Lower lobe of right lung (tissue), 2 donors: ENCODE data around the gene STEAP1B. TPM values are rescaled to one million over a fixed set of nuclear protein-coding genes. Genes with fewer than 3 reads are reported as not detected.
"Not testable (repeated sequence)": the region's sequence is repeated elsewhere in the genome, so short reads cannot be mapped to it uniquely, and the experiment has no call there.

Experiments
- ATAC-seq, 2 donors: fragments of 200-7000 bp; cut with Tn5 transposase; one replicate each; pipeline ENCODE4 v1.9.1; 2020 to 2022; ENCODE audit warnings: mild to moderate bottlenecking in 2 of 2, moderate library complexity in 2 of 2
- DNase-seq: peaks from one replicate; pipeline ENCODE4 v3.0.0-alpha.2; 2020
- H3K27ac ChIP-seq: fragments of 200-600 bp; one replicate; pipeline ENCODE4 v1.8.0; 2022
- H3K27me3 ChIP-seq: fragments of 200-600 bp; one replicate; pipeline ENCODE4 v1.8.0; 2022; ENCODE audit warnings: low read depth
- H3K36me3 ChIP-seq: fragments of 200-600 bp; one replicate; pipeline ENCODE4 v1.8.0; 2022; ENCODE audit warnings: mild to moderate bottlenecking
- H3K4me1 ChIP-seq: fragments of 200-600 bp; one replicate; pipeline ENCODE4 v1.8.0; 2022
- H3K4me3 ChIP-seq: fragments of 200-600 bp; one replicate; pipeline ENCODE4 v1.8.0; 2022; ENCODE audit warnings: mild to moderate bottlenecking
- H3K9me3 ChIP-seq: fragments of 200-600 bp; one replicate; pipeline ENCODE4 v1.8.0; 2022
- intact Hi-C: fragments of 100-400 bp; cut with DNase I; formaldehyde crosslinking; loops from one replicate; pipeline ENCODE4 v1.11.0; 2022
- total RNA-seq: library from RNA; stranded (reverse); fragmentation: NEBNext Ultra II Directional; extraction: Animal tissue kit (Norgen Biotek cat#: 25700); gene quantifications from one replicate; pipeline ENCODE4 v1.2.1, GENCODE V29; 2021
- TF ChIP-seq, protein P1 (sequence below): fragments of 200-600 bp; IDR thresholded peaks from one replicate; pipeline ENCODE4 v1.8.0; 2022; ENCODE audit warnings: antibody characterized with exemption, mild to moderate bottlenecking
- donor health status: DM: no; HTN: yes; CAD: no; lungs with severe emphysema.

STEAP1B gene
- total RNA-seq, 1 donor from 2014 or later: 1.5 TPM

DNA sequence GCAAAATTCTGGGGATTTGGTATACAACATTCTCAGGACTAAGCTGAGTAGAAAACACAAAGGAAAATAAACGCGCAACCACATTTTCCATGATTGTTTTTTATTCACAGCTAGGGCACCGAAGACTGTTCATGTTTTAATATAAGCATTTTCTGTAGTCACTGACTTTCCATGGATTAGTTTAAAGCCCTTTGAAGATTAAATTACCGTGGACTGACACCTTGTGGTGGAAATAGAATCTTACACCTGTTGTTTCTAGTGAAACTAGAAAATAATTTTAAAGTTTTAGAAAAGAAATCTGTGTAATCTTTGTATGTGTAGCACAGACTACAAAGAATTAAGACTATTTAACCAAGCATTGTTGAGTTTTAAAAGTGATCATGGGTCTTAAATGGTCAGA, 1.3 kb upstream of the STEAP1B start:
- DNase-seq, intact Hi-C loops, H3K4me1 ChIP-seq, H3K4me3 ChIP-seq, H3K36me3 ChIP-seq, H3K27me3 ChIP-seq, H3K9me3 ChIP-seq, H3K27ac ChIP-seq: not testable (repeated sequence)
- TF ChIP-seq, protein P1, sequence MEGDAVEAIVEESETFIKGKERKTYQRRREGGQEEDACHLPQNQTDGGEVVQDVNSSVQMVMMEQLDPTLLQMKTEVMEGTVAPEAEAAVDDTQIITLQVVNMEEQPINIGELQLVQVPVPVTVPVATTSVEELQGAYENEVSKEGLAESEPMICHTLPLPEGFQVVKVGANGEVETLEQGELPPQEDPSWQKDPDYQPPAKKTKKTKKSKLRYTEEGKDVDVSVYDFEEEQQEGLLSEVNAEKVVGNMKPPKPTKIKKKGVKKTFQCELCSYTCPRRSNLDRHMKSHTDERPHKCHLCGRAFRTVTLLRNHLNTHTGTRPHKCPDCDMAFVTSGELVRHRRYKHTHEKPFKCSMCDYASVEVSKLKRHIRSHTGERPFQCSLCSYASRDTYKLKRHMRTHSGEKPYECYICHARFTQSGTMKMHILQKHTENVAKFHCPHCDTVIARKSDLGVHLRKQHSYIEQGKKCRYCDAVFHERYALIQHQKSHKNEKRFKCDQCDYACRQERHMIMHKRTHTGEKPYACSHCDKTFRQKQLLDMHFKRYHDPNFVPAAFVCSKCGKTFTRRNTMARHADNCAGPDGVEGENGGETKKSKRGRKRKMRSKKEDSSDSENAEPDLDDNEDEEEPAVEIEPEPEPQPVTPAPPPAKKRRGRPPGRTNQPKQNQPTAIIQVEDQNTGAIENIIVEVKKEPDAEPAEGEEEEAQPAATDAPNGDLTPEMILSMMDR: peak; percentile 26
- ATAC-seq: peak in 1 of 2 donors; percentile 55

GRCh38 chr7:22499044-22499443, 944 bp downstream of the STEAP1B start:
- no peak for DNase-seq
- Histone ChIP-seq H3K27me3 (no peaks in the 10 kb centered on the region), H3K36me3 (no peaks in the 10 kb centered on the region), H3K4me3 (no peak overlapping the region), H3K27ac (no peak overlapping the region), H3K4me1 (no peaks in the 10 kb centered on the region), H3K9me3 (no peaks in the 10 kb centered on the region)
- intact Hi-C loops: no loop called here
- TF ChIP-seq, protein P1: no peak
- no peak for ATAC-seq

DNA sequence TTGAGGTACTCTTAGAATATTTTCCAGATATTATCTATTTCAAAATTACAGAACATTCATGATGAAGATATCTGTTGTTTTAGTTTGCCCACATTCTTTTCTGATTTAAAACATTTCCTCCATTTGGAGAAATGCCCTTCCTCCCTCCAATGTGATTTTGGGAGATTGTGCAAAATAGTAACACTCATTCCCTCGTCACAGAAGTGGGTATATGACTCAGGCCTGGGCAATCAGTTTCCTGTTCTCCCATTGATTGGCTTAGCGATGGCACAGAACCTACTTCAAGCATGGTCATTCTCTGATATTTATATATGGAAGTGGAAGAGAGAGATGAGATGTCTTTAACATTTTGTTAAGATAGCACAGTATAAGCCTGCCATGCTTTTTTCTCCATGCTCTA, 3.1 kb downstream of the STEAP1B start:
- ATAC-seq, H3K9me3 ChIP-seq, H3K4me3 ChIP-seq, H3K4me1 ChIP-seq, DNase-seq, H3K27ac ChIP-seq, H3K36me3 ChIP-seq, H3K27me3 ChIP-seq, intact Hi-C loops: not testable (repeated sequence)

DNA sequence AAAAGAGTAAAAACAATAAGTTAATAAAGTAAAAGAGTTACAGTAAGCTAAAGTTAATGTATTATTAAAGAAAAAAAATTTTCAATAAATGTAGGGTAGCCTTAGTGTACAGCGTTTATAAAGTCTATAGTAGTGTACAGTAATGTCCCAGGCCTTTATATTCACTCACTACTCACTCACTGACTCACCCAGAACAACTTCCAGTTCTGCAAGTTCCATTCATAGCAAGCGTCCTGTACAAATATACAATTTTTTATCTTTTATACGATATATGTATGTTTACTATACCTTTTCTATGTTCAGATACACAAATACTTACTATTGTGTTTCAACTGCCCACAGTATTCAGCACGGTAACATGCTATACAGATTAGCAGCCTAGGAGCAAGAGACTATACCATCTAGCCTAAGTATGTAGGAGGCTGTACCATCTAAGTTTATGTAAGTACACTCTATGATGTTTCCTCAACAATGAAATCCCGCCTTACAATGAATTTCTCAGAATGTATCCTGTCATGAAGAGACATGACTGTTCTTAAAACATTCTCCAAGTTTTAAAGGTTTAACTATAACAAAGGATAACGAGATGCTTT, 3.6 kb downstream of the STEAP1B start:
- H3K4me3 ChIP-seq, H3K27me3 ChIP-seq, ATAC-seq, H3K9me3 ChIP-seq, intact Hi-C loops, DNase-seq, H3K27ac ChIP-seq, H3K36me3 ChIP-seq, H3K4me1 ChIP-seq: not testable (repeated sequence)

GRCh38 chr7:22493160-22493925, 6.6 kb downstream of the STEAP1B start:
- H3K9me3 ChIP-seq, ATAC-seq, H3K4me3 ChIP-seq, DNase-seq, H3K27ac ChIP-seq, H3K36me3 ChIP-seq, intact Hi-C loops, H3K27me3 ChIP-seq, H3K4me1 ChIP-seq: not testable (repeated sequence)

GRCh38 chr7:22488643-22489462, 11.1 kb downstream of the STEAP1B start:
- ATAC-seq (peak; percentile 90 to 92), DNase-seq (peak; percentile 51)
- intact Hi-C loops: loop anchor here (5.0 kb wide), 1 partner anchor 377 kb away; no protein-coding TSS in a partner anchor
- Histone ChIP-seq H3K27ac (no peak overlapping the region), H3K4me1 (peaks cover 5% of the 10 kb centered on the region), H3K9me3 (no peaks in the 10 kb centered on the region), H3K36me3 (no peaks in the 10 kb centered on the region), H3K27me3 (no peaks in the 10 kb centered on the region), H3K4me3 (no peak overlapping the region)
- TF ChIP-seq, protein P1: peak; percentile 91
